K562 (cell line): ENCODE results near the gene MEOX1. TPM values are rescaled to one million over a fixed set of nuclear protein-coding genes. Genes with fewer than 3 reads are reported as not detected.

ENCODE experiments used
- ATAC-seq: fragments of 200-7000 bp; cut with Tn5 transposase; 3 replicates; pipeline ENCODE4 v1.9.1; 2020; ENCODE audit warnings: moderate library complexity
- BruUV-seq: library from RNA; stranded (reverse); fragments of 400-500 nt; replicated peaks from 2 replicates; lab custom pipeline; 2021; lab: Mats Ljungman, UMichigan
- CTCF ChIA-PET: fragments of 300-600 bp; formaldehyde crosslinking; extraction: SDS; loops from one replicate; lab custom pipeline; 2021; ENCODE audit warnings: low intra/inter-chr PET ratio; lab: Yijun Ruan, JAX
- POLR2A ChIA-PET: fragments of 300-600, 350-650 bp; sonication (Branson Sonifier 250); formaldehyde crosslinking; extraction: SDS; loops from one replicate; lab custom pipeline; 2021; ENCODE audit warnings: antibody characterized with exemption, inconsistent platforms; lab: Yijun Ruan, JAX
- DNase-seq, 4 experiments: peaks; one replicate each; pipeline versions ENCODE4 v3.0.0 to v3.0.0-alpha.2; 2011 to 2018; ENCODE audit warnings: low spot score in 3 of 4, mixed read lengths in 3 of 4; ENCODE audit errors: extremely low read depth in 1 of 4
- FAIRE-seq: peaks from 2 replicates; lab custom pipeline; 2011; peaks lifted over from hg19 to GRCh38; lab: Jason Lieb, UNC
- H2AFZ ChIP-seq: 2 replicates; pipeline ENCODE4 v1.6.0; 2011; ENCODE audit warnings: low read depth, low read length, control low read depth, inconsistent platforms
- H3K27ac ChIP-seq: fragments of 200-600 bp; 3 replicates; pipeline ENCODE4 v1.8.0; 2011; ENCODE audit warnings: low read depth, mild to moderate bottlenecking, control low read depth, inconsistent platforms, low read length, moderate library complexity, mixed read lengths; ENCODE audit errors: extremely low read depth
- H3K27me3 ChIP-seq, 2 experiments: fragments of 300-600 bp in 1 of 2; 2 replicates in 1 of 2; 3 replicates in 1 of 2; pipeline versions ENCODE4 v1.6.0 to v1.8.0; 2011; ENCODE audit warnings: inconsistent platforms in 2 of 2, low read length in 2 of 2, mild to moderate bottlenecking in 1 of 2, mixed read lengths in 1 of 2, moderate library complexity in 1 of 2; ENCODE audit not compliant: control insufficient read depth in 2 of 2, insufficient read depth in 2 of 2
- H3K36me3 ChIP-seq: fragments of 300-600 bp; 3 replicates; pipeline ENCODE4 v1.8.0; 2011; ENCODE audit warnings: mild to moderate bottlenecking, low read length, inconsistent platforms; ENCODE audit not compliant: control insufficient read depth, insufficient read depth
- H3K4me1 ChIP-seq, 2 experiments: fragments of 200-600 bp in 1 of 2; replicated peaks in 1 of 2; 2 replicates in 1 of 2; 3 replicates in 1 of 2; pipeline versions ENCODE4 v1.5.1 to v1.8.0; 2011; ENCODE audit warnings: inconsistent platforms in 2 of 2, low read length in 2 of 2, mild to moderate bottlenecking in 1 of 2, mixed read lengths in 1 of 2, moderate library complexity in 1 of 2; ENCODE audit not compliant: control insufficient read depth in 2 of 2, insufficient read depth in 2 of 2
- H3K4me2 ChIP-seq: 2 replicates; pipeline ENCODE4 v1.6.1; 2011; ENCODE audit warnings: low read length, control low read depth, inconsistent platforms, mixed read lengths; ENCODE audit not compliant: insufficient read depth
- H3K4me3 ChIP-seq: fragments of 200-600 bp; sonication (generic), shearing (Covaris generic); 2 replicates; pipeline ENCODE4 v1.5.1; 2016; ENCODE audit warnings: control low read depth, inconsistent platforms
- H3K79me2 ChIP-seq: fragments of 200-600 bp; 3 replicates; pipeline ENCODE4 v1.8.0; 2011; ENCODE audit warnings: low read length, inconsistent platforms; ENCODE audit not compliant: control insufficient read depth, insufficient read depth
- H3K9ac ChIP-seq, 2 experiments: 2 replicates each; pipeline versions ENCODE4 v1.6.0 to v1.6.1; 2011; ENCODE audit warnings: low read depth in 2 of 2, low read length in 2 of 2, control low read depth in 1 of 2, inconsistent platforms in 1 of 2, mild to moderate bottlenecking in 1 of 2, mixed read lengths in 1 of 2; ENCODE audit not compliant: insufficient read depth in 1 of 2
- H3K9me1 ChIP-seq: one replicate; pipeline ENCODE4 v1.6.0; 2011; ENCODE audit warnings: inconsistent platforms, mild to moderate bottlenecking, low read length, moderate library complexity; ENCODE audit not compliant: control insufficient read depth, insufficient read depth
- H3K9me3 ChIP-seq: replicated peaks from 2 replicates; pipeline ENCODE4 v1.5.1; 2011; ENCODE audit warnings: low read depth, low read length, inconsistent platforms; ENCODE audit not compliant: control insufficient read depth, insufficient read depth
- H4K20me1 ChIP-seq: replicated peaks from 2 replicates; pipeline ENCODE4 v1.6.1; 2011; ENCODE audit warnings: low read length, inconsistent platforms, mixed read lengths; ENCODE audit not compliant: control insufficient read depth, insufficient read depth
- DIDO1 ChIP-seq: fragments of 450-650 bp; IDR thresholded peaks from 2 replicates; pipeline ENCODE4 v1.6.1; 2016; ENCODE audit warnings: low read depth, missing biosample characterization, missing genetic modification characterization
- ILF3 ChIP-seq: fragments of 450-650 bp; IDR thresholded peaks from 2 replicates; pipeline ENCODE4 v1.6.1; 2018; ENCODE audit warnings: antibody characterized with exemption, mild to moderate bottlenecking, moderate library complexity, borderline replicate concordance
- NUFIP1 ChIP-seq: fragments of 450-650 bp; IDR thresholded peaks from 2 replicates; pipeline ENCODE4 v1.6.1; 2018; ENCODE audit not compliant: partially characterized antibody
- STAT5A ChIP-seq: IDR thresholded peaks from 2 replicates; pipeline ENCODE4 v1.6.1; 2012; ENCODE audit warnings: low read length, inconsistent platforms, borderline replicate concordance
- ZBTB11 ChIP-seq, 3 experiments: fragments of 200-800 bp in 1 of 3; fragments of 250-450 bp in 1 of 3; fragments of 450-650 bp in 1 of 3; sonication (Bioruptor Pico) in 1 of 3; sonication (Bioruptor generic) in 1 of 3; formaldehyde crosslinking in 1 of 3; IDR thresholded peaks; 2 replicates each; pipeline versions ENCODE4 v1.6.1 to v1.8.0; 2016 to 2022; ENCODE audit warnings: mild to moderate bottlenecking in 2 of 3, missing genetic modification characterization in 2 of 3, missing compliant biosample characterization in 1 of 3, moderate library complexity in 1 of 3
- ZNF830 ChIP-seq: fragments of 250-450 bp; sonication (Bioruptor Pico); IDR thresholded peaks from 2 replicates; pipeline ENCODE4 v1.5.0; 2021; ENCODE audit warnings: mild to moderate bottlenecking
- WGBS: fragments of 100-300 bp; shearing (Covaris generic); methylation state at CpG from one replicate; pipeline ENCODE4 v1.1.6; 2016; ENCODE audit warnings: low coverage, mixed read lengths; ENCODE audit not compliant: insufficient coverage; ENCODE audit errors: missing lambda C conversion rate; 5-methylcytosine and 5-hydroxymethylcytosine counted together
- in situ Hi-C: fragments of 300-500 bp; cut with MboI; formaldehyde crosslinking; loops from 4 replicates; pipeline ENCODE4 v1.15.0; 2018; ENCODE audit warnings: inconsistent platforms, mixed read lengths
- intact Hi-C: fragments of 100-400 bp; cut with micrococcal nuclease; formaldehyde crosslinking; loops from 2 replicates; pipeline ENCODE4 v1.14.2; 2022
- polyA plus RNA-seq, 8 experiments: library from polyadenylated mRNA; depleted of rRNA in 4 of 8; stranded (reverse) in 5 of 8; unstranded in 3 of 8; fragments of >200 nt; fragmentation: Nextera tagmentation in 2 of 8; fragmentation: Illumina TruSeq in 1 of 8; extraction: Ambion mirVana in 2 of 8; extraction: Trizol in 1 of 8; gene quantifications; 2 replicates each; pipeline versions ENCODE4 v1.2.1 to v1.2.3, GENCODE V29; 2011 to 2014; ENCODE audit warnings: inconsistent platforms in 1 of 8, missing spikeins in 1 of 8
- total RNA-seq, 7 experiments: library from RNA; depleted of rRNA in 6 of 7; stranded (reverse); fragments of >200 nt in 6 of 7; fragmentation: Illumina TruSeq in 2 of 7; extraction: Trizol in 2 of 7; gene quantifications; 2 replicates each; pipeline versions ENCODE4 v1.2.1 to v1.2.3, GENCODE V29; 2011 to 2021; ENCODE audit warnings: low replicate concordance in 1 of 7

Gene MEOX1
- total and polyA plus RNA-seq, 9 of the 15 experiments (the other 6 are each of a cell fraction or from before 2014, with no cell fraction given): not detected

GRCh38 chr17:43644081-43644480 is 17.6 kb downstream of the MEOX1 start (continued):
- no peak for TF ChIP-seq ZNF830 (CRISPR knock-in tag)
- TF ChIP-seq, all 486 proteins: peak for 0

- FAIRE-seq (no peak), DNase-seq (no peak), ATAC-seq (no peak)
- Histone ChIP-seq H3K4me2 (no peak overlapping the region), H3K9me1 (peaks cover 2% of the 10 kb centered on the region), H3K27ac (no peak overlapping the region), H3K4me1 (peaks cover 0 to 7% of the 10 kb centered on the region in 2 experiments; a peak in 1 of 5 replicates), H3K36me3 (no peaks in the 10 kb centered on the region), H3K4me3 (no peak overlapping the region), H2AFZ (no peak overlapping the region), H4K20me1 (no peaks in the 10 kb centered on the region; the same call in 1 of the 2 replicates), H3K79me2 (no peaks in the 10 kb centered on the region), H3K9ac (no peak overlapping the region), H3K9me3 (no peaks in the 10 kb centered on the region), H3K27me3 (peaks cover 33 to 77% of the 10 kb centered on the region in 2 experiments)
- intact Hi-C loops: no loop called here
- POLR2A ChIA-PET: interaction anchor here (0.6 to 1.1 kb wide), 3 partner anchors 11 to 288 kb away, joined by 3 to 5 read pairs (median 4); no protein-coding TSS in a partner anchor
- TF ChIP-seq DIDO1 (tag) (no peak), ZBTB11 (CRISPR knock-in tag; IDR thresholded peaks at IDR 0.05) (no peak), STAT5A (no peak), NUFIP1 (no peak), ILF3 (no peak)
- 3% methylated on average over 6 of the region's 7 CpGs for WGBS
- CTCF ChIA-PET: no interaction called here
- in situ Hi-C loops: no loop called here
- no TSS peak for BruUV-seq
Measured at GRCh38 chr17:43641416-43641815, 20.3 kb downstream of the MEOX1 start.
